GM19239 (cell line): ENCODE measurements around the gene ADAMTS10.
"Not testable (repeated sequence)": the region's sequence is repeated elsewhere in the genome, so short reads cannot be mapped to it uniquely, and the experiment has no call there.

Experiments
- DNase-seq: peaks from one replicate; pipeline ENCODE4 v3.0.0; 2011; ENCODE audit warnings: low spot score; ENCODE audit not compliant: insufficient read length
- FAIRE-seq: peaks from 2 replicates; lab custom pipeline; 2011; peaks lifted over from hg19 to GRCh38; lab: Jason Lieb, UNC

ADAMTS10 gene

DNA sequence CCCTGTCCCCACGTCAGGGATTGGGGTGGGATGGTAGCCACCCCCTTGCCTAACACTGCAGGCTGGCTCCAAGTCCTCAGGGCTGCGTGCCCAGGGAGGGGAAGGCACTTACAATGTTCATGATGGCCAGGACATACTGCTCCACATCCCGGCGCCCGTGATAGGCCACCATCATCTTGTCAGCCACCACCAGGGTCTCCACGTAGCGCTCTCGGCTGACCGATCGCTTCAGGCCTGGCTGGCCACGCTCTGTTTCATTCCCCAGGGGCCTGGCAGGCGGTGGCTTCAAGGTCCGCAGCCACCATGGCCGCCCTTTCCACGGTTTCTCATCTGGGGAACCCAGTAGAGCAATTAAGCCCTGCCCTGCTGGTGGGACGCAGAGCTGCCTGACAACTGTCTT lies 9.7 kb downstream of the ADAMTS10 start:
- DNase-seq = no peak
- no peak for FAIRE-seq

DNA sequence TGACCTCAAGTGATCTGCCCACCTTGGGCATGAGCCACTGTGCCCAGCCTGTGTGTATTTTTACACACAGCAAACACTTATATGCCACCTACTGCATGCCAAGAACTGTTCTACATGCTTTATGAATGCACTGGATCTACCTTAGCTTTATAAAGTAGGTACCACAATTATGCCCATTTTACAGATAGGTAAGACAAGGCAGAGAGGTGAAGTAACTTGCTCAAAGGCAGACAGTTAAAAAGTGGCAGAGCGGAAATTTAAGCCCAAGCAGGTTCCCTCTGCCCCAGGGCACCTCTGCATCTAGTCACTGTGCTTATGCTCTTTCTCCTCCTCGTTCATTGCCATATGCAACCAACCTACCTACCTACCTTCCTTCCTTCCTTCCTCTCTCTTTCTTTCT lies 10.5 kb downstream of the ADAMTS10 start:
- FAIRE-seq (no peak), DNase-seq (no peak)

- DNase-seq (no peak), FAIRE-seq (no peak)
These were observed 14.3 kb downstream of the ADAMTS10 start for GRCh38 chr19:8596168-8596567.

DNA sequence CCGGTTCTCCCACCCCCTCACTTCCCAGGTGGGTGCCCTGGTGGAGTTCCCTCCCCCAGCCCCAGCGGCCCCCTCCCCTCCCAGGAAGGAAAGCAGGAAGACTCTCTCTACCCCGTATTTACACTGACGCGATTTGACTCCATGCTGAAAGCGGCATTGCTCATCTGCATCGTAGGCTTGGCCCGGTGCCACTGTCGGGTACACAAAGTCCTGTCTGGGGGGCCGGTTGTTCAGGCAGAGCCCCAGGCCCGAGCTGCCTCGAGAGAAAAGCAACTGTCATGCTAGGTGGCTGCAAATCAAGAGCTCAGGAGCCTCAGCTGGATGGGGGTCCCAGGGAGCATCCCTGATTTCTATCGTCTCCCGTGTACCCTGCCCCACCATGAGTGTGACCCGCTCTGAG lies 14.9 kb downstream of the ADAMTS10 start:
- DNase-seq (no peak), FAIRE-seq (no peak)

DNA sequence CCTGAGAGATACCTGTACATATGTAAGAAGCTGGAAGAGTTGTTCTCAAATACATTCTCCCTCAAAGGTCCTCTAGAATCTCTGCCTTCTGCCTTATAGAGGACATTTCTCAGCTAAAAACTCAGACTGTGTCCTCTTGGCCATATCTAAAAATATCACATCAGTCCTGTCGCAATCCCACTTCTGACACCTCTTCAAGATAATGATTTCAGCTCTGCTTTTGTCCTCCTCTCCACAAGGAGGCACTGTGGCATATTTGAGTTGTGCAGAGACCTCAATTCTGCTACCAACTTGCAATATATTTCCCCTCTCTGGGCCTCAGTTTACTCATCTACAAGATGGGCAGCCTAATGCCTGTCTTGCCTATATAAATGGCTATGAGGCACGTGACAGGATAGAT lies 16.6 kb downstream of the ADAMTS10 start:
- no peak for DNase-seq
- no peak for FAIRE-seq

- DNase-seq (no peak), FAIRE-seq (no peak)
These were observed 18.1 kb downstream of the ADAMTS10 start for GRCh38 chr19:8592231-8593009.

DNA sequence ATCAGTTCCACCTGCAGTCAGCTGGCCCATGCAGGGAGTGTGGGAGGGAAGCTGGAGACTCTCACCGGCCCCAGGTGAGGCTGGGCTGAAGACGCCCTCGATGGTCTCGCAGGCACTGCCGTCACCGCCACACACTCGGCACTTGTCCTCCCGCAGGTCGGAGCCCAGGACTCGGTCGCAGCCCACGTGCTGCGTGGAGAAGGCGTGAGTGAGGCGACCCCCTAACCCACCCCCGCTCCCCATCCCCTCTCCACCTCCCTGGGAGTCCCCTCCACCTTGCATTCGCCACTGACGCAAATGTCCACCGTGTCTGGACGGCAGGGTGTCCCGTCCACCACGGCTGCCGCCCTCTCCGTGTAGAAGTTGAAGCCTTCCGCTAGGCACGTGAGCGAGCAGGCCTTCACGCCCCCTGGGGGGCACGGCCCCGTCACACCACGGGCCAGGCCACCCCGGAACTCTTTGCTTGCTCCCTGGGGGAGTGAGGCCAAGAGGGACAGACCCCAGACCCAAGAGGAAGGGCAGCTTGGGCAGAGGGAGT lies 21.3 kb downstream of the ADAMTS10 start:
- FAIRE-seq (no peak), DNase-seq (no peak)

- FAIRE-seq = no peak
- DNase-seq = peak; percentile 63
These were observed 24.4 kb downstream of the ADAMTS10 start for GRCh38 chr19:8585894-8586750.

- FAIRE-seq (no peak), DNase-seq (no peak)
These were observed 25.3 kb downstream of the ADAMTS10 start for GRCh38 chr19:8584965-8585893.

GRCh38 chr19:8580710-8581281 lies 29.7 kb downstream of the ADAMTS10 start:
- FAIRE-seq = peak; percentile 90
- DNase-seq = peak; percentile 89

- DNase-seq (peak; percentile 69), FAIRE-seq (peak; percentile 84)
These were observed 31.8 kb downstream of the ADAMTS10 start for GRCh38 chr19:8578642-8579265.

- FAIRE-seq = no peak
These were observed 32.8 kb downstream of the ADAMTS10 start for GRCh38 chr19:8577741-8578140.

GRCh38 chr19:8577247-8577646 lies 33.3 kb downstream of the ADAMTS10 start, which contains the start of gene MYO1F:
MYO1F (minus strand) TSS chr19:8577442; CDS start chr19:8577309, 133 bp downstream.
- DNase-seq (no peak), FAIRE-seq (no peak)

More at GRCh38 chr19:8577741-8578140, 32.8 kb downstream of the ADAMTS10 start:
- DNase-seq = no peak

DNA sequence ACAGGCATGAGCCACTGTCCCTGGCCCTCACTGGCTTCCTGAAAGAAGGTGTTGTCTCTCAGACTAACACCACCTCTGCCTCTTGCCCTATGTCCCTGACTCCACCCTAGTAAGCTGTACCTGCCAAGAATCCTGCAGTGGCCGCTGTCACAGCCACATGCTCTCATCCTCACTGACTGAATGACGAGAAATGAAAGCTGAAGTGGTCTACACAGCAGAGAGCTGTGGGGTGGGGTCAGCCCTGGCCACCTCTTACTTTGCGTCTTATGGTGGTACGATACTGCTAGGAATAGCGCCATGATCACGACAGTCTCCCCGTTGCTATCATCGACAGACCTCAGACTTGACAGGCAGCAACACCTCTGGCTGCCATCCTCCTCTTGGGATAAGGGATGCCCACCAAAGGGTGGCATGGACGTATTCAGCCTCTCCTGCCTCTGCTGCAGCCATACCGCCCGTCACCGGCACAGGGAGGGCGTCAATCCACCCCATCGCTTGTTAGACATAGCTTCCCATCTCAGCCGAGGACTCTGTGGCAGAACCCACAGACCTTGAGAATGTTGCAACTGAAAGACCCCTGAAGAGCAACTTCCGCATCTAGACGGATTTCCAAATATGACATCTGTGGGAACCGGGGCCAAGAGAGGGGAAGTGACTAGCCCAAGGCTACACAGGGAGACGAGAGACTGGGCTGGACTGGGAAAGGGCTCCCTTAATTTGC lies 34.1 kb downstream of the ADAMTS10 start:
- no peak for DNase-seq
- no peak for FAIRE-seq

GRCh38 chr19:8575467-8575997 lies 35.0 kb downstream of the ADAMTS10 start:
- DNase-seq (no peak), FAIRE-seq (no peak)

DNA sequence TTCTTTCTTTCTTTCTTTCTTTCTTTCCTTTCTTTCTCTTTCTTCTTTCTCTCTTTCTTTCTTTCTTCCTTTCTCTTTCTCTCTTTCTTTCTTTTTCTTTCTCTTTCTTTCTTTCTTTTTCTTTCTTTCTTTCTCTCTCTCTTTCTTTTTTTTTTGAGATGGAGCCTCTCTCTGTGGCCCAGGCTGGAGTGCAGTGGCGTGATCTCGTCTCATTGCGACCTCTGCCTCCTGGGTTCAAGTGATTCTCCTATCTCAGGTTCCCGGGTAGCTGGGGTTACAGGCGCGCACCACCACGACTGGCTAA lies 35.9 kb downstream of the ADAMTS10 start:
- not testable (repeated sequence) for FAIRE-seq, DNase-seq

- no peak for FAIRE-seq
- no peak for DNase-seq
These were observed 37.2 kb downstream of the ADAMTS10 start for GRCh38 chr19:8573316-8573715.

GRCh38 chr19:8571006-8571411 lies 39.5 kb downstream of the ADAMTS10 start:
- DNase-seq = no peak
- FAIRE-seq = no peak
